Eye (tissue), 1 donor: Measurements from ENCODE around the gene RAPSN.

Source experiments
- DNase-seq: peaks from one replicate; pipeline ENCODE4 v3.0.0-alpha.2; 2015

RAPSN gene

DNA sequence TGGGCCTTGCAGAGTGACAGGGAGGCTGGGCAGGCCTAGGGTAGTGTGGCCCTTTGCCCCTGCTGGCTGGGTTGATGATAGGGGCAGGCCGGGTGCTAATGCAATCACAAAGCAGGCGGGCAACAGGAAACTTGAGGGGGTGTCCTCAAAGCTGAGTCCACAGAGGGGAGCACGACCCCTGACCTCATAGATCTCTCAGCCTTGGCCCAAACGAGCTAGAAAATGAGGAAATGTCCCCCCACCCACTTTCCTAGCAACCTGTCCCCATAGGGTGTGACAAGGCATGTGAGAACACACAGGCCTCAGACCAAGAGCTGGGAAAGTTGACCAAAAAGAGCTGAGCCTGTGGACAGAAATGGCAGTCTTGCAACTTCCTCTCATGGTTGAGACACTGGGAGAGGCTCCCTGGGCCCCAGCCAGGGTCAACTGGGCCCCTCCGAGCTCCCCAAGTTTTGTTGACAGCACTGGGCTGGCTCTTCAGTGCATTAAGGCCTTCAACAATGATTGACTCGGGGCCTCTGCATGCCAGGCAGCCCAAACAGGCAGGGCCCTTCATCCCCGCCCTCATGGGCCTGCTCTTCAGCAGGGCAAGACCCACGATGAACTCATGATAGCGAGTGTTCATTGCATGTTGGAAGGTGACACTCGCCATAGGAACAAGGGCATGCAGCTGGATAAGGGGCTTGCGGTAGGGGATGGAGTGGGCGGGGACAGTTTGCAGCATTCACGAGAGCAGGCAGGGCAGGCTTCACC is 60.8 kb downstream of the RAPSN start:
- DNase-seq = no peak
